Stimulated activated CD8-positive, alpha-beta memory T cell treated with anti-CD3 and anti-CD28 coated beads, Interleukin-4, amount 100 ng/mL, for 24 hours (primary cell): Measurements from ENCODE around the gene RAD9A.

Source experiments
- DNase-seq: peaks from one replicate; pipeline ENCODE4 v3.0.0-alpha.2; 2020; ENCODE audit warnings: low read depth

Gene RAD9A

DNA sequence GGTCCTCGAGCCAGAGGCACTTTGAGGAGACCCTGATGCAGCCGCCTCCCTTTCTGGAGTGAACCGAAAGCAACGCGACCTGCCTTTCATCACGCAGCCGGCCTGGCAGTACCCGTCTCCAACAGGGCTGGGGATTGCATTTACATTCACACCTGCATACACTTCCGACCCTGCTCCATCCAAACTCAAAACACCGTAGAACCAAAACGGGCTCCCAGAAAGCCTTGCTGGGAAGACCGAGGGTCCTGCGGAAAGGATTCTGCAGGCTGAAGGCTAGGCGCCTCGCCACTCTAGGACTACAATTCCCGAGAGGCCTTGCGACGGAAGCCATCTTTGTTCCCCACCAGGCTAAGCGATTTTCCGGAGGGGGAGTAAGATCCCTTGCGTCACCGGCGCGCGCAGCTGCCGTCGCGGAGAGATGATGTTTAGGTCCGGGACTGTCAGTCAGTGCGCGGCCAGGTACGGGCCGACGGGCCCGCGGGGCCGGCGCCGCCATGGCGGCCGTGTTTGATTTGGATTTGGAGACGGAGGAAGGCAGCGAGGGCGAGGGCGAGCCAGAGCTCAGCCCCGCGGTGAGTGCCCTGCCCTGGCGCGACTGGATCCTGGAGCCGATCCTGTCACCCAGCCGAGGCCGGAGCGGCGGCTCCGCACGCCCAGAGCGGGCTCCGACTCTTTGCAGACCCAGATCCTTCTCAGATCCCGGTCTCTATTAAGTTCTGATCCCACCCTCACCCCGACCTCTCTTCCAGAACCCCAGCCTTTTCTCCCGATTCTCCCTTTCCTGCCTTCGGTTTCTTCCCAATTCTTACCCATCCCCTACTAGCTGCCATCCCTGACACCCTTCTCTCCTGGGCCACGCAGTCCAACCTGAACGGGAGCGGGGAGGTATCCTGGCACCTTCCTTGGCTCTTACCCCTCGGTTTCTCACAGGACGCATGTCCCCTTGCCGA is 36.5 kb downstream of the RAD9A start, which contains the start of gene RPS6KB2:
Gene RPS6KB2, plus strand, starts transcription at position 443 of the 950 bp plus-strand sequence. Its CDS starts 52 bp downstream, at position 495.
- DNase-seq, result peak; percentile 99

- no peak for DNase-seq
Measured at GRCh38 chr11:67429038-67429668, 37.4 kb downstream of the RAD9A start.

DNA sequence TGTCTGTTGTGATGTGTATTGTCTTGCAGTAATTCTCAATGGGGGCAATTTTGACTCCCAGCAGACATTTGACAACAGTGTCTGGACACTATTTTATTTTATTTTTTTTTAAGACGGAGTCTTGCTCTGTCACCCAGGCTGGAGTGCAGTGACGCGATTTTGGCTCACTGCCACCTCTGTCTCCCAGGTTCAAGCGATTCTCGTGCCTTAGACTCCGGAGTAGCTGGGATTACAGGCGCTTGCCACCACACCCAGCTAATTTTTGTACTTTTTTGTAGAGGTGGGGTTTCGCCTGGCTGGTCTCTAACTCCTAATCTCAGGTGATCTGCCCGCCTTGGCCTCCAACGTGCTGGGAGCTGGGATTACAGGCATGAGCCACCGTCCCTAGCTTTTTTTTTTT is 37.9 kb downstream of the RAD9A start:
- no peak for DNase-seq

DNA sequence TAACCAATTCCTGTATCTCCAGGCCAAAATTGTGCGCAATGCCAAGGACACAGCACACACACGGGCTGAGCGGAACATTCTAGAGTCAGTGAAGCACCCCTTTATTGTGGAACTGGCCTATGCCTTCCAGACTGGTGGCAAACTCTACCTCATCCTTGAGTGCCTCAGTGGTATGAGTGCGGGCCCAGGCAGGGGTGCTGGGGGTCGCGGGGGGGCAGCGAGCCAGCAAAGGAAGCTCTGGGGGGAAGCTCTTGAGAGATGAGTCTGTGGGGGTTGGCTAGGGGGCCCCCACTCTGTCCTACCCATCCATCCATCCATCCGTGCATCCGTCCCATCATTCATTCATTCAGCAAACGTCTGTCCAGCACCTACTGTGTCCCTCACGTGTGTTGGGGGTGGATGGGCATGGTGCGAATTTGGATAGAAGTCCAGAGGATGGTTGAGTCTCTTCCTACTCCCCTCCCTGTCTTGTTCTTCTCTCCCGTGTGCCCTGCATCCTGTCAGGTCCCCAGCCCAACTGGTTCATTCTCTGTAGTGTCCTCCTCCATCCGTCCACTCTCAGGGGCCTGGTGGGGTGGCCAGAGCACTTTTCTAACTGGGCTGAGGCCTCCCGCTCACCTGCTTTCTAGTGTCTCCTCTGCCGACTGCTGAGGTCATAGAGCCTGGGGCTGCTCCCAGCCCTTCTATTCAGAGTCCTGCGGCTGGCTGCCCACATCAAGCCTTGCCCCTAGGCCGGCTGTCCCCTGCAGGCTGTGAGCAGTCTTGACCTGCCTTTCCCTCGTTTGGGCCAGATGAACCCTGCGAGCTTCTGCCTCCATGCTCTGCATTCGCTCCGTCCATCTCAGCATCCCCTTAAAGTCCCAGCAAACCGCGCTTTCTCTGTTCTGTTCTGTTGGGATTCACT is 39.8 kb downstream of the RAD9A start:
- no peak for DNase-seq

DNA sequence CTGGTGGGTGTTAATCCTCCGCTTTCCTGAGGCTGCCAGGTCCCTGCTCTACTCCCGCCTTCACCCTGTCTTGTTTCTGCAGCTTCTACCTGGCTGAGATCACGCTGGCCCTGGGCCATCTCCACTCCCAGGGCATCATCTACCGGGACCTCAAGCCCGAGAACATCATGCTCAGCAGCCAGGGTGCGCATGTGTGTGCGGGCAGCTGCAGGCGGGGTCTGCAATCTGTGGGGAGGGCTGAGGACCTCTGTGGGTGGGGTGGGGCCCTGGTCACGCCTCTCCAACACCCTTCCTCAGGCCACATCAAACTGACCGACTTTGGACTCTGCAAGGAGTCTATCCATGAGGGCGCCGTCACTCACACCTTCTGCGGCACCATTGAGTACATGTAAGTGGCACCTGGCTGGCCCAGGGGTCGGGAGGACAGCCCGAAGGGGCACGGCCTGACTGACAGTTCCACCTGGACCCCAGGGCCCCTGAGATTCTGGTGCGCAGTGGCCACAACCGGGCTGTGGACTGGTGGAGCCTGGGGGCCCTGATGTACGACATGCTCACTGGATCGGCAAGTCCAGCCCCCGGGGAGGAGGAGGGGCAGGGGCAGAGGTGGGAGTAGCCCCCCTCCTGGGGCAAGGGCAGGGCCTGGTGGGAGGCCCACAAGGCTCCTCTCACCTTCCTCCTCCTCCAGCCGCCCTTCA is 41.0 kb downstream of the RAD9A start:
- no peak for DNase-seq

- DNase-seq, result no peak
Measured at GRCh38 chr11:67433536-67434394, 42.0 kb downstream of the RAD9A start.

- DNase-seq, result no peak
Measured at GRCh38 chr11:67434395-67434881, 42.7 kb downstream of the RAD9A start.

DNA sequence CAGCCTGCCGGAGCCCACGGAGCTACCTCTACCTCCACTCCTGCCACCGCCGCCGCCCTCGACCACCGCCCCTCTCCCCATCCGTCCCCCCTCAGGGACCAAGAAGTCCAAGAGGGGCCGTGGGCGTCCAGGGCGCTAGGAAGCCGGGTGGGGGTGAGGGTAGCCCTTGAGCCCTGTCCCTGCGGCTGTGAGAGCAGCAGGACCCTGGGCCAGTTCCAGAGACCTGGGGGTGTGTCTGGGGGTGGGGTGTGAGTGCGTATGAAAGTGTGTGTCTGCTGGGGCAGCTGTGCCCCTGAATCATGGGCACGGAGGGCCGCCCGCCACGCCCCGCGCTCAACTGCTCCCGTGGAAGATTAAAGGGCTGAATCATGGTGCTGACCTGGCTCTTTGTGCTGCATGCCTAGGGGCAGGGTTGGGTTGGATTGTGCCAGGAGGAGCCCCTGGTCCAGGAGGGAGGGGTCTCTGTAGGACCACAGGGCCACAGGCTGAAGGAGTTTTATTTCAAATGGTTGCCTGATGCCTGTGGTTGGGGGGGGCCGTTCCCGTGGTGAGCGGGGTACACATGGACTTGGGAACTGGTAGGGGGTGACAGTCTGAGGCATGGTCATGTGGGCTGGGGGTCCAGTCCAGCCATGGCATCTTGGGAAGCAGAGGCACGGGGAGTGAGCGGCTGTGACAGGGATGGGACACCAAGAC is 43.4 kb downstream of the RAD9A start:
- DNase-seq, result no peak

DNA sequence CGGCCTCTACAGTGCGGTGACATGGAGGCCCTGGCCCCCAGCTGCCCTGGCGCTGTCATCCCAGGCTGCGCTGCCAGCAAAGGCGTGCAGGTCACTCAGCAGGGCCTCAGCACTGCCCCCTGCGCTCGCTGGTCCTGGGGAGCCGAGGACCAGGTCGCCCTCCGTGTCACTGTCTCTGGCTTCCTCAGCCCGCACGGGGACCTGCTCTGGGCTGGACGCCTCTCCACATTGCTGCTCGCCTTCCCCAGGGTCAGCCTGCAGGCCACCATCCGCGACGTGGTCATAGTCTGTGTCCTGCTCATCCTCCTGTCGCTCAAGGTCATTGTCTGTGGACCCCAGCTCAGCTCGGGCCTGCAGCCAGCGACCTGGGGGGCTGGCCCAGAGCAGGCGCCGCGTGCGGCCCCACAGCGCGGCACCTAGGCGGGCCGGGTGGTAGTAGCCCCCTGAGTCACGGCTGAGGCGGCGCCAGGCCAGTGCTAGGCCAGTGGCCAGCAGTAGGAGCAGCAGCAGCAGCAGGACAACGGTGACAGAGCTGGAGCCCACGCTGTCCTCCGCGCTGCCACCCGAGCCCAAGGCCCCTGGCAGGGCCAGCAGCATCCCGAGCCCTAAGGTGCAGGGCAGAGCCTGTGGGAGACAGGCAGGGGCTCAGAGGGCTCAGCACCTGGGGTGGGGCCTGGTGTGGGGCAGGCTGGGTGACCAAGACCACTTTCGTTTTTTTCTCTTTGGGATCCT is 44.1 kb downstream of the RAD9A start:
- no peak for DNase-seq

GRCh38 chr11:67436459-67437081 is 44.8 kb downstream of the RAD9A start:
- peak; percentile 74 for DNase-seq

DNA sequence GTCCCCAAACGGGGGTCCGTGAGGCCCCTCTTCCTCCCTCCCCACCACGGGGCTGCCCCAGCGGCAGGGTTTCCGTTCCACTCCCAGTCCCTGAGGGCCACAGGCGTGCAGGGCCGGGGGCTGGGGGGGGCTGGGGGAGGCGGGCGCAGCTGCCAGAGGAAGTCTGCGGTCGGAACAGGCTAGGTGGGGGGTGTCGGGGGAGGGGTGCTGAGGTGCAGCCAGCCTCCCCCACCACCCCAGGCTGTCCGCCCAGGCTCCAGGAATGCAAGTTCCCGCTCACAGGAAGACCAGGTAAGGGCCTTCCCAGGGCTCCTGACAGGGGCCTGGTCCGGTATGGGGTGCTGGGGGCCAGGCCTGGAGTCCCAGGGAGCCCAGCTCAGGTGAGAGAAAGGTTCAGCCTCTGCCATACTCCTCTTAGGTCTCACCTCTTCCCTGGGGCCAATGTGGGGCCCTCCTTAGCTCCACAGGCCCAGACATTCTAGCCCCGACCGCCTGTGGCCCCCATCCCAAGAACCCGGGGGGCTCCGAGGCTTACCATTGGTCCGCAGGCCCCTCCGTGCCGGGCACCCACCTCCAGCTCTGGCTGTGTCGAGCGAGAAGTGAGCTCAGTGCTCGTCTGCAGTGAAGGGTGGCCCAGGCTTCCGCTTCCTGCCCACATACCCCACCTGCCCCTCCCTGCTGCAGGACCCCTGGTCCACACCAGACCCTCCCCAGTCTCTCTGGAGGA is 45.5 kb downstream of the RAD9A start, which contains the start of gene PTPRCAP:
Gene PTPRCAP, minus strand, starts transcription at position 601 of the 727 bp plus-strand sequence. Its CDS starts 63 bp downstream, at position 538.
- DNase-seq, result peak; percentile 73

- DNase-seq, result no peak
Measured at GRCh38 chr11:67437809-67438157, 46.0 kb downstream of the RAD9A start.

DNA sequence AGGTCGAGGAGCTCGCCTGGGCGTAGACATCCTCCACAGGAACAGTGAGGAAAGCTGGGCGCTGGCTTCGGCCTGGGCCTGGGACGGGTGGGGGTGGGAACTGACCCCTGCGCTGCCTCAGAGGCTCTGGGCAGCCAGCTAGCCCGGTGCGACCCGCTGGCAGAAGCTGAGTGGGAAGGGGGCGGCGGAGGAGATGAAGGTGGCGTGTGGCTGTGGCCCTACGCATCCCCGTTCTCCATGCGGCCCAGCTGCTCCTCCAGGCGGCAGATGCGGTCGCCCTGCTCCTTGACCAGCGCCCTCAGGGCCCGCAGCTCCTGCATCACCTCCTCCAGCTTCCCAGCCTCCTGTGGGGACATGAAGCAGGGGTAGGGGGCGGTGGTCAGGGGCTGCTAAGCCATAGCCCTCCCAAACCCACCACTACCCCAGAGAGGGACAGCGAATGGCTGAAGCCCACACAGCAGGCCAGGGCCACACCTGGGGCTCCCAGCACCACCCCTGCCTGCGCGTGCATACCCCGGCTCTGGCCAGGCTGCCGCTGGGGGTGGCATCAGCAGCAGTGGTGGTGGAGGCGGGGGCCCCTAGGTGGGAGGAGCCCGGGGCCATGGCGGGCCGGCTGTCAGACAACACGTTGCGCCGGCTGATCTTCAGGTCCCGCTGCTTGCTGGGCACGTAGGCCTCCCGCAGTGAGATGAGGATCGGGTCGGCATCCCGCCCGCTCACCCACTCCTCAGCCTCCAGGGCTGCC is 46.5 kb downstream of the RAD9A start:
- peak; percentile 73 for DNase-seq

DNA sequence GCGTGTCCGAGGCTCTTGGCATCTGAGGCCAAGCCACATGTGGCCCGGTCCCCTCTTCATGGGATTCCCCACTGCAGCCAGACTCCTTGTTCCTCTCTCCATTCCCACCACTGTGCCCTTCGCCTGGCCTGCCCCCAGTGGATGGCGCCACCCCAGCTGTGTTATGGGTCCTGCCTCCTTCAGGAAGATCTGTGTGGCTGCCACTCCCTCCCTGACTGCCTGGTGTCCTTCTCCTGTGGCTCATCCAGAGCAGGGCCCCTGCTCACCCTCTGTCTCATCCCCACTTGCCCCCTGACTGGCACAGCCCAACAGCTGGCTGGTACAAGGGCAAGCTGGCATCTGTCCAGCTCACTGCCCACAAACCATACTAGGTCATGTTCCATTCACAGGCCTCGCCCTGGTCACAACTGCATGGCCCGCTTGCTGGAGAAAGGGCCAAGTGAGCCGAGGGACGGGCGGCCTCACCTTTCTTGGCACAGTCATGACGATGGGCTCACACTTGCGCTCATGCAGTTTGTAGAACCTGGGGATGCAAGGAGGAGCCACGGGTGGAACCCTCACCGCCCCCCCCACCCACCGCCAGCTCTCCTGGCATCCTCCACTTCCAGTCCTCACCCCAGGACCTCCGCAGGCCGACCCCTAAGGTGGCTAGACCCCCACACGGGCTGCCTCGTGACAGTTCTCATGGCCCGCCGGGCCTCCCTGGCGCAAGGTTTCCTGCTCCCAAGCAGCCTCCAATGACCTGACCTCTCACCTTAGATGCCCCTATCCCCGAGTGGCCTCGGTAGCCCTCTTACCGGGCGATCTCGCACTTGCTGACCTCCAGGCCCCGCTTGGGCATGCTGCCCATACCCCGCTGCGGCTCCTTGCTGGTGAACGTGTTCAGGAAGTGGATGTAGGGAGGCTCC is 47.8 kb downstream of the RAD9A start:
- DNase-seq, result no peak

DNA sequence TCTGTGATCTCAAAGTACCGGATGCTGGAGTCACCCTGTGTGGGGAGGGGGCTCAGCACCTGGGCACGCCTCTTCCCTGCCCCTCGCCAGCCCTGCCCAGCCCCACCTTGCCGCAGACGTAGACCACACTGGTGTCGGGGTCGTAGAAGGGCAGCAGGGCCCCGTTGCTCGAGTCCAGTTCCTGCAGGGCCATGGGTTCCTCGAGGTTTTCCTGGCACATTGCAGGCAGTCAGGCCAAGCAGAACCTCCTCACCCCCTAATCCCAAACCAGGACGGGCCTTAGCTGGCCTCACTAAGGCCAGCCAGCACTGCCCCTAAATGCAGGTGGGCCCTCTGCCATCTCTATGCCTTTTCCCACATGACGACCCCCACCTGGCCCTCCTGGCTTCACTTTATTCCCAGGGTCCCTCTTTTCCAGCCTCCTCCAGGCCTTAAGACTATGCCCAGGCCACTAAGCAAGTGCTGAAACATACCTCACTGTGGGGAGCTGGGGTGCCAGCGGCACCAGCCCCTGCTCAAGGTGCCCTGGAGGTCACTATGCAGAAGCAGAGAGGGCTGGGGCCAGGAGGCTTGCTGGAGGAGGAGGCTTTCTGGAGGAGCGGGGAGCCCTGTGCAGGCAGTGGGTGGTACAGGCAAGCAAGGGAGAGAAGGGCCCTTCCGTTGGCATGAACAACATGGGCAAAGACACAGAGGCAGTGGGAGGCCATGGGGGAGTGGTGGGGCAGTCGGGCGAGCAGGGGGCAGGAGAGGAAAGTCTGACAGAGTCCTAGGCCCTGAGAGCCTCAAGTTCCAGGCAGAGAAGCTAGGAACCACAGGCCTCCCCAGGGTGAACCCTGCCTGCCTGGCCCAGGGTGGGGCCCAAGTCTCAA is 48.7 kb downstream of the RAD9A start:
- no peak for DNase-seq
